Astrocyte (in vitro differentiated cells and primary cell): ENCODE data around the gene CREB1.

Experiments used
- CTCF ChIP-seq: IDR thresholded peaks from 2 replicates; pipeline ENCODE4 v1.5.1; 2011; ENCODE audit warnings: low read depth, mild to moderate bottlenecking, inconsistent platforms, low read length, moderate library complexity; ENCODE audit not compliant: insufficient read depth
- EZH2 ChIP-seq: IDR thresholded peaks from 2 replicates; pipeline ENCODE4 v1.6.1; 2012; ENCODE audit warnings: mild to moderate bottlenecking, low read length, inconsistent platforms; ENCODE audit not compliant: insufficient read depth

- no peak for TF ChIP-seq CTCF
- no peak for TF ChIP-seq EZH2
Measured at GRCh38 chr2:207593277-207593676, 63.5 kb downstream of the CREB1 start.
